ENCODE results near the gene AGTR1. TPM values are rescaled to one million over a fixed set of nuclear protein-coding genes. Genes with fewer than 3 reads are reported as not detected.

The AGTR1 gene
- polyA plus RNA-seq, 1 donor (not counting 4 experiments of a cell fraction or from before 2014, with no cell fraction given), result not detected

GRCh38 chr3:148711981-148712666, 14.4 kb downstream of the AGTR1 start:
- H2AFZ ChIP-seq (ENCODE audit: control insufficient read depth, low read length), result no peak overlapping the region
- H3K27me3 ChIP-seq (ENCODE audit: control insufficient read depth, extremely low read depth, insufficient read depth, low read length), result no peaks in the 10 kb centered on the region
- no peak overlapping the region for H3K4me2 ChIP-seq (ENCODE audit: control insufficient read depth, extremely low read depth, insufficient read depth, low read depth, low read length)
- no peak overlapping the region for H3K27ac ChIP-seq (ENCODE audit: control insufficient read depth, insufficient read depth, low read length)
- H4K20me1 ChIP-seq (ENCODE audit: control insufficient read depth, extremely low read depth, insufficient read depth, low read length), result no peaks in the 10 kb centered on the region
- FAIRE-seq (no peak), DNase-seq (ENCODE audit: low read depth, low spot score) (no peak)
- no peaks in the 10 kb centered on the region for H3K79me2 ChIP-seq (ENCODE audit: control insufficient read depth, insufficient read depth, low read length)
- no peak overlapping the region for H3K4me3 ChIP-seq (ENCODE audit: control insufficient read depth in 2 of 3, extremely low read depth in 1 of 3, insufficient read depth in 2 of 3, low read depth in 1 of 3, low read length in 3 of 3)
- TF ChIP-seq EZH2 (IDR thresholded peaks at IDR 0.05; ENCODE audit: low read length), result no peak
- TF ChIP-seq, protein P1, sequence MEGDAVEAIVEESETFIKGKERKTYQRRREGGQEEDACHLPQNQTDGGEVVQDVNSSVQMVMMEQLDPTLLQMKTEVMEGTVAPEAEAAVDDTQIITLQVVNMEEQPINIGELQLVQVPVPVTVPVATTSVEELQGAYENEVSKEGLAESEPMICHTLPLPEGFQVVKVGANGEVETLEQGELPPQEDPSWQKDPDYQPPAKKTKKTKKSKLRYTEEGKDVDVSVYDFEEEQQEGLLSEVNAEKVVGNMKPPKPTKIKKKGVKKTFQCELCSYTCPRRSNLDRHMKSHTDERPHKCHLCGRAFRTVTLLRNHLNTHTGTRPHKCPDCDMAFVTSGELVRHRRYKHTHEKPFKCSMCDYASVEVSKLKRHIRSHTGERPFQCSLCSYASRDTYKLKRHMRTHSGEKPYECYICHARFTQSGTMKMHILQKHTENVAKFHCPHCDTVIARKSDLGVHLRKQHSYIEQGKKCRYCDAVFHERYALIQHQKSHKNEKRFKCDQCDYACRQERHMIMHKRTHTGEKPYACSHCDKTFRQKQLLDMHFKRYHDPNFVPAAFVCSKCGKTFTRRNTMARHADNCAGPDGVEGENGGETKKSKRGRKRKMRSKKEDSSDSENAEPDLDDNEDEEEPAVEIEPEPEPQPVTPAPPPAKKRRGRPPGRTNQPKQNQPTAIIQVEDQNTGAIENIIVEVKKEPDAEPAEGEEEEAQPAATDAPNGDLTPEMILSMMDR (optimal IDR thresholded peaks at IDR 0.05 in 1 of 3, IDR thresholded peaks at IDR 0.05 in 1 of 3, conservative IDR thresholded peaks at IDR 0.05 in 1 of 3; ENCODE audit: extremely low read depth in 1 of 3, insufficient read depth in 2 of 3, low read length in 3 of 3), result no peak
- H3K9ac ChIP-seq (ENCODE audit: control insufficient read depth, extremely low read depth, insufficient read depth, low read length), result no peak overlapping the region
- H3K9me3 ChIP-seq (ENCODE audit: control insufficient read depth, low read depth, low read length), result no peaks in the 10 kb centered on the region
- dilution Hi-C loops (cut with MboI; ENCODE audit: extremely low pct_ligation_motif_present, low sequenced_read_pairs), result no loop called here
- H3K36me3 ChIP-seq (ENCODE audit: control insufficient read depth in 2 of 2, extremely low read depth in 1 of 2, insufficient read depth in 2 of 2, low read length in 2 of 2), result no peaks in the 10 kb centered on the region
- no peaks in the 10 kb centered on the region for H3K9me1 ChIP-seq (ENCODE audit: control insufficient read depth, extremely low read depth, insufficient read depth, low read length)
- no peaks in the 10 kb centered on the region for H3K4me1 ChIP-seq (ENCODE audit: control insufficient read depth, extremely low read depth, insufficient read depth, low read length)

DNA sequence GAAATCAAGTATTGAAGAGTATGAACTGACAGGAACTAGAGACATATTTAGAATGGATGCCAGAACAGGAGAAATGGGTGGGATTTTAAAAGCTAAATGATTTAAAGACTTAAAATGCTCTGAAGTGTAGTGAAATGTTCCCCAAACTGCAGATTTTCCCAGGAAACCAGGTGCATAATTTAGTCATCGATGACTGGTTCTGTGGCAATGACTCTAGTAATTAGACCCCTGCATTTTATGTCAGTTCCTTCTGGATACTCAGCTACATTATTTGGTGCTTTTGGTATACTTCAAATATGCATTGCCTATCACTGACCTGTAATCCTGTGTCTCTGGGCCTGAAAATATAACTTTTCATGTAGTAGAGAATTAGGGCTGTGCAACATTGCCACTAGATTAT, 16.8 kb downstream of the AGTR1 start:
- no peaks in the 10 kb centered on the region for H3K9me3 ChIP-seq (ENCODE audit: control insufficient read depth, low read depth, low read length)
- TF ChIP-seq EZH2 (IDR thresholded peaks at IDR 0.05; ENCODE audit: low read length), result no peak
- TF ChIP-seq, protein P1 (optimal IDR thresholded peaks at IDR 0.05 in 1 of 3, IDR thresholded peaks at IDR 0.05 in 1 of 3, conservative IDR thresholded peaks at IDR 0.05 in 1 of 3; ENCODE audit: extremely low read depth in 1 of 3, insufficient read depth in 2 of 3, low read length in 3 of 3), result no peak
- dilution Hi-C loops (cut with MboI; ENCODE audit: extremely low pct_ligation_motif_present, low sequenced_read_pairs), result no loop called here
- H3K36me3 ChIP-seq (ENCODE audit: control insufficient read depth in 2 of 2, extremely low read depth in 1 of 2, insufficient read depth in 2 of 2, low read length in 2 of 2), result no peaks in the 10 kb centered on the region
- no peaks in the 10 kb centered on the region for H3K4me1 ChIP-seq (ENCODE audit: control insufficient read depth, extremely low read depth, insufficient read depth, low read length)
- no peak for FAIRE-seq
- DNase-seq (ENCODE audit: low read depth, low spot score), result no peak
- no peak overlapping the region for H3K27ac ChIP-seq (ENCODE audit: control insufficient read depth, insufficient read depth, low read length)
- H3K9ac ChIP-seq (ENCODE audit: control insufficient read depth, extremely low read depth, insufficient read depth, low read length), result no peak overlapping the region
- no peaks in the 10 kb centered on the region for H4K20me1 ChIP-seq (ENCODE audit: control insufficient read depth, extremely low read depth, insufficient read depth, low read length)
- no peaks in the 10 kb centered on the region for H3K9me1 ChIP-seq (ENCODE audit: control insufficient read depth, extremely low read depth, insufficient read depth, low read length)
- H3K4me3 ChIP-seq (ENCODE audit: control insufficient read depth in 2 of 3, extremely low read depth in 1 of 3, insufficient read depth in 2 of 3, low read depth in 1 of 3, low read length in 3 of 3), result no peak overlapping the region
- H3K79me2 ChIP-seq (ENCODE audit: control insufficient read depth, insufficient read depth, low read length), result no peaks in the 10 kb centered on the region
- no peaks in the 10 kb centered on the region for H3K27me3 ChIP-seq (ENCODE audit: control insufficient read depth, extremely low read depth, insufficient read depth, low read length)
- H3K4me2 ChIP-seq (ENCODE audit: control insufficient read depth, extremely low read depth, insufficient read depth, low read depth, low read length), result no peak overlapping the region
- H2AFZ ChIP-seq (ENCODE audit: control insufficient read depth, low read length), result no peak overlapping the region
